ENCODE measurements around the gene GAS7.

GAS7 gene

GRCh38 chr17:9987779-9988585 lies 210.4 kb downstream of the GAS7 start:
- DNase-seq (ENCODE audit: low read depth in 2 of 3, low spot score in 2 of 3): peak in 1 of 3 experiments; percentile 5

- DNase-seq (ENCODE audit: low read depth in 2 of 3, low spot score in 2 of 3): no peak
These were observed 211.5 kb downstream of the GAS7 start for GRCh38 chr17:9986754-9987382.

- no peak for DNase-seq (ENCODE audit: low read depth in 2 of 3, low spot score in 2 of 3)
These were observed 212.8 kb downstream of the GAS7 start for GRCh38 chr17:9985646-9986045.

GRCh38 chr17:9984768-9985167 lies 213.6 kb downstream of the GAS7 start:
- DNase-seq (ENCODE audit: low read depth in 2 of 3, low spot score in 2 of 3): no peak

GRCh38 chr17:9982159-9982558 lies 216.2 kb downstream of the GAS7 start:
- no peak for DNase-seq (ENCODE audit: low read depth in 2 of 3, low spot score in 2 of 3)

- no peak for DNase-seq (ENCODE audit: low read depth in 2 of 3, low spot score in 2 of 3)
These were observed 217.0 kb downstream of the GAS7 start for GRCh38 chr17:9981344-9981915.

- DNase-seq (ENCODE audit: low read depth in 2 of 3, low spot score in 2 of 3): no peak
These were observed 218.9 kb downstream of the GAS7 start for GRCh38 chr17:9979463-9979995.

- no peak for DNase-seq (ENCODE audit: low read depth in 2 of 3, low spot score in 2 of 3)
These were observed 221.2 kb downstream of the GAS7 start for GRCh38 chr17:9977180-9977575.

- DNase-seq (ENCODE audit: low read depth in 2 of 3, low spot score in 2 of 3): no peak
These were observed 221.9 kb downstream of the GAS7 start for GRCh38 chr17:9976283-9977179.

GRCh38 chr17:9974448-9975381 lies 223.7 kb downstream of the GAS7 start:
- DNase-seq (ENCODE audit: low read depth in 2 of 3, low spot score in 2 of 3): no peak

- DNase-seq (ENCODE audit: low read depth in 2 of 3, low spot score in 2 of 3): no peak
These were observed 224.5 kb downstream of the GAS7 start for GRCh38 chr17:9973669-9974447.

GRCh38 chr17:9971991-9972390 lies 226.4 kb downstream of the GAS7 start:
- no peak for DNase-seq (ENCODE audit: low read depth in 2 of 3, low spot score in 2 of 3)

- DNase-seq (ENCODE audit: low read depth in 2 of 3, low spot score in 2 of 3): no peak
These were observed 229.0 kb downstream of the GAS7 start for GRCh38 chr17:9969301-9969935.

GRCh38 chr17:9968881-9969280 lies 229.5 kb downstream of the GAS7 start:
- DNase-seq (ENCODE audit: low read depth in 2 of 3, low spot score in 2 of 3): no peak

GRCh38 chr17:9968008-9968407 lies 230.4 kb downstream of the GAS7 start:
- no peak for DNase-seq (ENCODE audit: low read depth in 2 of 3, low spot score in 2 of 3)

GRCh38 chr17:9959377-9959981 lies 238.9 kb downstream of the GAS7 start:
- DNase-seq (ENCODE audit: low read depth in 2 of 3, low spot score in 2 of 3): peak in 1 of 3 experiments; percentile 22

- DNase-seq (ENCODE audit: low read depth in 2 of 3, low spot score in 2 of 3): no peak
These were observed 239.7 kb downstream of the GAS7 start for GRCh38 chr17:9958586-9959281.

GRCh38 chr17:9957244-9957643 lies 241.2 kb downstream of the GAS7 start:
- DNase-seq (ENCODE audit: low read depth in 2 of 3, low spot score in 2 of 3): no peak
